GM18870 (cell line): ENCODE data around the gene SMIM36.
"Not testable (repeated sequence)": the region's sequence is repeated elsewhere in the genome, so short reads cannot be mapped to it uniquely, and the experiment has no call there.

Experiments
- ATAC-seq: cut with Tn5 transposase; IDR thresholded peaks from one replicate; pipeline ENCODE4 v1.9.1; 2021; ENCODE audit warnings: moderate library complexity; ENCODE audit not compliant: unreplicated experiment

The SMIM36 gene

GRCh38 chr17:55507669-55508068 lies 3.6 kb downstream of the SMIM36 start:
- not testable (repeated sequence) for ATAC-seq

GRCh38 chr17:55501626-55502025 lies 9.6 kb downstream of the SMIM36 start:
- not testable (repeated sequence) for ATAC-seq

- no peak for ATAC-seq
These were observed 11.1 kb downstream of the SMIM36 start for GRCh38 chr17:55500103-55500502.

- ATAC-seq: no peak
These were observed 15.0 kb downstream of the SMIM36 start for GRCh38 chr17:55496094-55496881.

- ATAC-seq: no peak
These were observed 16.0 kb downstream of the SMIM36 start for GRCh38 chr17:55495239-55495638.

GRCh38 chr17:55492781-55493341 lies 18.4 kb downstream of the SMIM36 start:
- ATAC-seq: no peak

- no peak for ATAC-seq
These were observed 20.9 kb downstream of the SMIM36 start for GRCh38 chr17:55490376-55490775.

GRCh38 chr17:55487695-55488432 lies 23.4 kb downstream of the SMIM36 start:
- ATAC-seq: no peak

GRCh38 chr17:55484575-55484974 lies 26.7 kb downstream of the SMIM36 start:
- ATAC-seq: no peak

GRCh38 chr17:55482591-55483389 lies 28.5 kb downstream of the SMIM36 start:
- no peak for ATAC-seq

- ATAC-seq: no peak
These were observed 30.5 kb downstream of the SMIM36 start for GRCh38 chr17:55480631-55481315.

- no peak for ATAC-seq
These were observed 31.3 kb downstream of the SMIM36 start for GRCh38 chr17:55479903-55480302.

- no peak for ATAC-seq
These were observed 32.3 kb downstream of the SMIM36 start for GRCh38 chr17:55478971-55479370.

- ATAC-seq: no peak
These were observed 44.6 kb downstream of the SMIM36 start for GRCh38 chr17:55466671-55467070.

GRCh38 chr17:55465771-55466170 lies 45.5 kb downstream of the SMIM36 start:
- ATAC-seq: not testable (repeated sequence)

GRCh38 chr17:55463600-55463999 lies 47.7 kb downstream of the SMIM36 start:
- peak; percentile 56 for ATAC-seq

- ATAC-seq: no peak
These were observed 48.5 kb downstream of the SMIM36 start for GRCh38 chr17:55462711-55463110.

- no peak for ATAC-seq
These were observed 49.0 kb downstream of the SMIM36 start for GRCh38 chr17:55462234-55462633.

GRCh38 chr17:55458978-55459377 lies 52.3 kb downstream of the SMIM36 start:
- ATAC-seq: peak; percentile 60

- ATAC-seq: no peak
These were observed 52.9 kb downstream of the SMIM36 start for GRCh38 chr17:55458287-55458900.
